Mesenchymal stem cell (in vitro differentiated cells and primary cell): ENCODE measurements around the gene RNASE13.

Experiments
- DNase-seq: peaks from one replicate; pipeline ENCODE4 v3.0.0-alpha.2; 2013
- H2AFZ ChIP-seq: one replicate; pipeline ENCODE4 v1.6.1; 2013; ENCODE audit warnings: low read depth, mild to moderate bottlenecking, control low read depth, inconsistent platforms, low read length, moderate library complexity
- H2AK5ac ChIP-seq: 2 replicates; pipeline ENCODE4 v1.6.1; 2013; ENCODE audit warnings: low read length, moderate library complexity, mild to moderate bottlenecking, inconsistent platforms; ENCODE audit not compliant: severe bottlenecking
- H2BK120ac ChIP-seq: one replicate; pipeline ENCODE4 v1.6.1; 2013; ENCODE audit warnings: low read depth, mild to moderate bottlenecking, inconsistent platforms, low read length, moderate library complexity
- H2BK12ac ChIP-seq, 2 experiments: one replicate each; pipeline ENCODE4 v1.6.1; 2013; ENCODE audit warnings: inconsistent platforms in 2 of 2, low read length in 2 of 2, mild to moderate bottlenecking in 2 of 2, moderate library complexity in 2 of 2, control low read depth in 1 of 2
- H2BK15ac ChIP-seq: one replicate; pipeline ENCODE4 v1.6.1; 2013; ENCODE audit warnings: mild to moderate bottlenecking, low read depth, inconsistent platforms; ENCODE audit not compliant: poor library complexity, severe bottlenecking
- H2BK5ac ChIP-seq: 2 replicates; pipeline ENCODE4 v1.6.1; 2013; ENCODE audit warnings: low read depth, mild to moderate bottlenecking, low read length, control low read depth, inconsistent platforms; ENCODE audit not compliant: poor library complexity, severe bottlenecking
- H3K14ac ChIP-seq, 2 experiments: one replicate each; pipeline ENCODE4 v1.6.1; 2013; ENCODE audit warnings: inconsistent platforms in 2 of 2, low read length in 2 of 2, control low read depth in 1 of 2, mild to moderate bottlenecking in 1 of 2, moderate library complexity in 1 of 2
- H3K18ac ChIP-seq, 2 experiments: one replicate each; pipeline ENCODE4 v1.6.1; 2013; ENCODE audit warnings: inconsistent platforms in 2 of 2, low read length in 2 of 2, control low read depth in 1 of 2, low read depth in 1 of 2, mild to moderate bottlenecking in 1 of 2
- H3K23ac ChIP-seq, 2 experiments: one replicate each; pipeline ENCODE4 v1.6.1; 2013; ENCODE audit warnings: inconsistent platforms in 2 of 2, low read length in 2 of 2, mild to moderate bottlenecking in 2 of 2, moderate library complexity in 2 of 2, control low read depth in 1 of 2
- H3K27ac ChIP-seq: 2 replicates; pipeline ENCODE4 v1.5.1; 2013; ENCODE audit warnings: mild to moderate bottlenecking, moderate library complexity, low read length, control low read depth, inconsistent platforms; ENCODE audit not compliant: poor library complexity, severe bottlenecking
- H3K27me3 ChIP-seq, 2 experiments: 2 replicates each; pipeline versions ENCODE4 v1.6.1 to v1.7.0; 2013; ENCODE audit warnings: low read length in 2 of 2, mild to moderate bottlenecking in 2 of 2, moderate library complexity in 2 of 2, control low read depth in 1 of 2, inconsistent platforms in 1 of 2; ENCODE audit not compliant: control insufficient read depth in 1 of 2, insufficient read depth in 1 of 2
- H3K36me3 ChIP-seq, 2 experiments: 2 replicates each; pipeline versions ENCODE4 v1.6.1 to v1.7.0; 2013; ENCODE audit warnings: low read length in 2 of 2, control low read depth in 1 of 2, inconsistent platforms in 1 of 2, low read depth in 1 of 2, mild to moderate bottlenecking in 1 of 2; ENCODE audit not compliant: insufficient read depth in 2 of 2, control insufficient read depth in 1 of 2
- H3K4ac ChIP-seq, 2 experiments: one replicate each; pipeline ENCODE4 v1.6.1; 2013; ENCODE audit warnings: inconsistent platforms in 2 of 2, low read length in 2 of 2, mild to moderate bottlenecking in 2 of 2, moderate library complexity in 2 of 2, control low read depth in 1 of 2, low read depth in 1 of 2
- H3K4me1 ChIP-seq: 2 replicates; pipeline ENCODE4 v1.6.1; 2013; ENCODE audit warnings: low read depth, low read length, control low read depth; ENCODE audit not compliant: control insufficient read depth, insufficient read depth
- H3K4me2 ChIP-seq: 2 replicates; pipeline ENCODE4 v1.6.1; 2013; ENCODE audit warnings: low read length, mild to moderate bottlenecking, inconsistent platforms; ENCODE audit not compliant: poor library complexity, severe bottlenecking
- H3K4me3 ChIP-seq, 2 experiments: 2 replicates each; pipeline versions ENCODE4 v1.5.1 to v1.7.0; 2013; ENCODE audit warnings: low read length in 2 of 2, mild to moderate bottlenecking in 2 of 2, control low read depth in 1 of 2, low read depth in 1 of 2; ENCODE audit not compliant: insufficient read depth in 1 of 2
- H3K79me1 ChIP-seq: replicated peaks from 2 replicates; pipeline ENCODE4 v1.6.1; 2013; ENCODE audit warnings: mild to moderate bottlenecking, control low read depth, low read length, inconsistent platforms; ENCODE audit not compliant: poor library complexity, severe bottlenecking
- H3K9ac ChIP-seq: 2 replicates; pipeline ENCODE4 v1.7.0; 2013; ENCODE audit warnings: mild to moderate bottlenecking, low read length, moderate library complexity
- H3K9me3 ChIP-seq: 2 replicates; pipeline ENCODE4 v1.7.0; 2013; ENCODE audit warnings: mild to moderate bottlenecking, low read length; ENCODE audit not compliant: control insufficient read depth
- H4K8ac ChIP-seq: one replicate; pipeline ENCODE4 v1.6.1; 2013; ENCODE audit warnings: inconsistent platforms, mild to moderate bottlenecking, low read length, moderate library complexity
- H4K91ac ChIP-seq: one replicate; pipeline ENCODE4 v1.6.1; 2013; ENCODE audit warnings: mild to moderate bottlenecking, low read length, inconsistent platforms
- WGBS: methylation state at CpG from one replicate; pipeline ENCODE4 v1.1.7; 2013; ENCODE audit warnings: mixed read lengths; 5-methylcytosine and 5-hydroxymethylcytosine counted together

The RNASE13 gene

DNA sequence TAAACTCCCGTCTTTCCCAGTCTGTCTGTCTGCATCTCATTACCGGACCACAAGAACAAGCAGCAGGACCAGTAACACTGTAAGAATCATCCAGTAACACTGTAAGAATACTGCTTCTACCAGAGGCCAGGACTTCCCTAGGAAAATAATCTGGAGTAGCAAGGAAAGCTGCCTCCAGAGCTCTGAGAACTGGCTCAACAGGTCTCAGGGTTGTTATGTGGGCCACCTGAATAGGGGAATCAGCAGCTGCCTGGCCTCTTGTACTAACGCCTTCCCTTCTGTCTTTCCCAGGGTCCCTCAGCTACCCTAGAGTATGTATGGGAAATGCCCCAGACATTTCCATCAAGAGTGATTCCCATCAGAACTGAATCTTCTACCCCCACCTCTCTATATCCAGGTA is 36.5 kb downstream of the RNASE13 start:
- Histone ChIP-seq H3K4me2 (no peak overlapping the region), H3K9ac (no peak overlapping the region), H2BK120ac (no peak overlapping the region), H2BK12ac (no peak overlapping the region), H2AK5ac (no peak overlapping the region), H3K4me3 (no peak overlapping the region), H3K36me3 (peaks cover 22 to 45% of the 10 kb centered on the region in 2 experiments), H4K91ac (no peak overlapping the region), H3K79me1 (peaks cover under 1% of the 10 kb centered on the region), H2BK5ac (no peak overlapping the region), H3K4me1 (peaks cover 8% of the 10 kb centered on the region), H3K14ac (no peak overlapping the region), H3K23ac (no peak overlapping the region), H3K4ac (no peak overlapping the region), H2BK15ac (no peak overlapping the region), H4K8ac (no peak overlapping the region), H3K27ac (no peak overlapping the region), H2AFZ (no peak overlapping the region), H3K27me3 (no peaks in the 10 kb centered on the region), H3K18ac (no peak overlapping the region), H3K9me3 (no peaks in the 10 kb centered on the region)
- 86% methylated on average over 3 of the region's 3 CpGs for WGBS
- DNase-seq, result no peak

DNA sequence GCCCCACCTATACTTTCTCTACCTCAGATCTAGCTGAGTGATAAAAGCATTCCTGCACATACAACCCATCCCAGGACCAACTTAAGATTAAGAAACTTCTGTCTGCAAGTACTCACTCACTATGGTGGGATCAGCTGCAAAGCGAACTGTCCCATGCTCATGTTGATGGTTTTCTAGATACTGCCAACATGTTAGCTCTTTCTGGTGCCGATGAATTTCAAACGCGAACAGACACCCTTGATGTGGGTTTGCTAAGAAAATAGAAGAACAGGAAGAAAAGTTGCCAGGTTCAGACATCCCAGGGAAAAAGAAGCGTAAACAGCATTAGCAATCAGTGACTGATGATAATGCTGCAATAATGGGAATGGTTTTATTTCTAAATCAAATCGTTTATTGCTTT is 37.0 kb downstream of the RNASE13 start:
- Histone ChIP-seq H3K36me3 (peaks cover 24 to 51% of the 10 kb centered on the region in 2 experiments), H3K27ac (no peak overlapping the region), H3K14ac (no peak overlapping the region), H3K4me1 (peaks cover 8% of the 10 kb centered on the region), H3K23ac (no peak overlapping the region), H2BK15ac (no peak overlapping the region), H2AFZ (no peak overlapping the region), H3K27me3 (no peaks in the 10 kb centered on the region), H3K18ac (no peak overlapping the region), H3K4me2 (no peak overlapping the region), H2BK12ac (no peak overlapping the region), H2AK5ac (no peak overlapping the region), H2BK120ac (no peak overlapping the region), H4K91ac (no peak overlapping the region), H3K79me1 (peaks cover 4% of the 10 kb centered on the region), H2BK5ac (no peak overlapping the region), H3K9ac (no peak overlapping the region), H4K8ac (no peak overlapping the region), H3K9me3 (no peaks in the 10 kb centered on the region), H3K4me3 (no peak overlapping the region), H3K4ac (no peak overlapping the region)
- DNase-seq, result no peak
- WGBS, result 94% methylated on average over 4 of the region's 6 CpGs

DNA sequence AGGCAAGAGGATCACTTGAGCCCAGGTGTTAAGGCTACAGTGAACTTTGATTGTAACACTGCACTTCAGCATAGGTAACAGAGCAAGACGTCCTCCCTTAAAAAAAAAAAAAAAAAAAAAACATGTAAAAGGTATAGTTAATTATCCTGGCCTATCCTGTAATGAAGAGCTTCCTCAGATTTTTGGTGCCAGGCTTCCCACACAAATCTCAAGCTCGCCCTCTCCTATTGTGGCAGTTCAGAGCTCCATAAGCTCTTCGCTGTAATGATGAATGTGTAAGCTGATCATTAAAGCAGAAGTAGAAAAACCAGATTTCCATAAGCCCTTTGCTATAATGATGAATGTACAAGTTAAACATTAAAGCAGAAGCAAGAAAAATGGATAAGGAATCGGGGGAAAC is 37.5 kb downstream of the RNASE13 start:
- Histone ChIP-seq H2BK5ac (no peak overlapping the region), H2BK120ac (no peak overlapping the region), H3K4me2 (no peak overlapping the region), H2AK5ac (no peak overlapping the region), H3K18ac (no peak overlapping the region), H3K4me1 (peaks cover 8% of the 10 kb centered on the region), H2BK12ac (no peak overlapping the region), H3K79me1 (peaks cover 7% of the 10 kb centered on the region), H3K9ac (no peak overlapping the region), H3K27ac (no peak overlapping the region), H4K8ac (no peak overlapping the region), H2AFZ (no peak overlapping the region), H3K27me3 (no peaks in the 10 kb centered on the region), H3K9me3 (no peaks in the 10 kb centered on the region), H4K91ac (no peak overlapping the region), H3K36me3 (peaks cover 26 to 56% of the 10 kb centered on the region in 2 experiments), H3K23ac (no peak overlapping the region), H2BK15ac (no peak overlapping the region), H3K4me3 (no peak overlapping the region), H3K4ac (no peak overlapping the region), H3K14ac (no peak overlapping the region)
- 100% methylated on average over 2 of the region's 4 CpGs for WGBS
- DNase-seq, result no peak

DNA sequence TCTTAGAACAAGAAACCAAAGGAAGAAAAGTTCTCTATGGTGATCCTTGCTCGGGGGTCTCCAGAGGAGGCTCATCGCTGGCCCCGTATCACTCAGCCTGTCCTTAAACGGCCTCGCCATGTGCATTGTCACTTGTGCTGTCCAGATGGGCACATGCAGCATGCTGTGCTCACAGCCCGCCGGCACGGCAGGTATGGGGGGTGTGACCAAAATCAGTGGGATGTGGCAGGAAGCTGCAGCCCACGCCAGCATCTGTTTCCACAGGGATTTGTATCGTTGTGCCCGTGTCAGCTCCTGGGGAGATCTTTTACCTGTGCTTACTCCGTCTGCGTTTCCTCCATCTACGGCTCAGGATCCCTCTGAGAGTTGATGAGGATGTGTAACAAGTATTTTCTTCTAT is 38.1 kb downstream of the RNASE13 start:
- H3K27me3 ChIP-seq, result no peaks in the 10 kb centered on the region
- peaks cover 9% of the 10 kb centered on the region for H3K79me1 ChIP-seq
- H3K4me1 ChIP-seq, result peaks cover 8% of the 10 kb centered on the region
- no peak overlapping the region for H3K18ac ChIP-seq
- H3K14ac ChIP-seq, result no peak overlapping the region
- no peak overlapping the region for H3K4me3 ChIP-seq
- no peak overlapping the region for H2AK5ac ChIP-seq
- 97% methylated on average over 14 of the region's 14 CpGs for WGBS
- no peak overlapping the region for H3K9ac ChIP-seq
- H2BK12ac ChIP-seq, result no peak overlapping the region
- no peak for DNase-seq
- H3K36me3 ChIP-seq, result peaks cover 26 to 62% of the 10 kb centered on the region in 2 experiments
- H3K23ac ChIP-seq, result no peak overlapping the region
- no peak overlapping the region for H2BK15ac ChIP-seq
- H3K4ac ChIP-seq, result no peak overlapping the region
- H3K4me2 ChIP-seq, result no peak overlapping the region
- H3K9me3 ChIP-seq, result no peaks in the 10 kb centered on the region
- H2BK5ac ChIP-seq, result no peak overlapping the region
- no peak overlapping the region for H3K27ac ChIP-seq
- H4K91ac ChIP-seq, result no peak overlapping the region
- H2AFZ ChIP-seq, result no peak overlapping the region
- no peak overlapping the region for H2BK120ac ChIP-seq
- H4K8ac ChIP-seq, result peak overlapping the region; percentile 19
